Activated CD8-positive, alpha-beta memory T cell treated with anti-CD3 and anti-CD28 coated beads, Interleukin-2, amount 50 U/mL, for 24 hours (primary cell): Measurements from ENCODE around the gene FBXW8.

Source experiments
- DNase-seq: peaks from one replicate; pipeline ENCODE4 v3.0.0-alpha.2; 2020; ENCODE audit errors: extremely low read depth

FBXW8 gene

GRCh38 chr12:116990971-116991966 lies 80.5 kb downstream of the FBXW8 start:
- no peak for DNase-seq

GRCh38 chr12:116996093-116996492 lies 85.3 kb downstream of the FBXW8 start:
- DNase-seq: no peak

GRCh38 chr12:116996621-116997020 lies 85.9 kb downstream of the FBXW8 start:
- DNase-seq: no peak

- DNase-seq: no peak
These were observed 88.3 kb downstream of the FBXW8 start for GRCh38 chr12:116999066-116999465.

GRCh38 chr12:117000316-117000715 lies 89.6 kb downstream of the FBXW8 start:
- no peak for DNase-seq

GRCh38 chr12:117002051-117002817 lies 91.5 kb downstream of the FBXW8 start:
- DNase-seq: no peak

- no peak for DNase-seq
These were observed 93.2 kb downstream of the FBXW8 start for GRCh38 chr12:117003883-117004404.

- DNase-seq: no peak
These were observed 94.8 kb downstream of the FBXW8 start for GRCh38 chr12:117005417-117006046.

- no peak for DNase-seq
These were observed 95.6 kb downstream of the FBXW8 start for GRCh38 chr12:117006333-117006732.

GRCh38 chr12:117007577-117007976 lies 96.8 kb downstream of the FBXW8 start:
- DNase-seq: no peak

GRCh38 chr12:117009759-117010158 lies 99.0 kb downstream of the FBXW8 start:
- no peak for DNase-seq

GRCh38 chr12:117010693-117011451 lies 100.1 kb downstream of the FBXW8 start:
- no peak for DNase-seq

GRCh38 chr12:117011988-117012805 lies 101.4 kb downstream of the FBXW8 start:
- DNase-seq: no peak

GRCh38 chr12:117013726-117014125 lies 103.0 kb downstream of the FBXW8 start:
- no peak for DNase-seq

GRCh38 chr12:117014342-117014887 lies 103.7 kb downstream of the FBXW8 start:
- no peak for DNase-seq

GRCh38 chr12:117015811-117016210 lies 105.1 kb downstream of the FBXW8 start:
- DNase-seq: no peak

- no peak for DNase-seq
These were observed 107.1 kb downstream of the FBXW8 start for GRCh38 chr12:117017807-117018206.

- no peak for DNase-seq
These were observed 107.5 kb downstream of the FBXW8 start for GRCh38 chr12:117018276-117018675.

- no peak for DNase-seq
These were observed 107.9 kb downstream of the FBXW8 start for GRCh38 chr12:117018685-117019084.

GRCh38 chr12:117019866-117020265 lies 109.1 kb downstream of the FBXW8 start:
- no peak for DNase-seq
